ENCODE data around the gene KCTD7.
"Not testable (repeated sequence)": the region's sequence is repeated elsewhere in the genome, so short reads cannot be mapped to it uniquely, and the experiment has no call there.

The KCTD7 gene

GRCh38 chr7:66617295-66617694, 11.4 kb upstream of the KCTD7 start:
- no peak for DNase-seq (ENCODE audit: low read depth)

GRCh38 chr7:66619341-66619948, 9.2 kb upstream of the KCTD7 start:
- DNase-seq (ENCODE audit: low read depth) = not testable (repeated sequence)

DNA sequence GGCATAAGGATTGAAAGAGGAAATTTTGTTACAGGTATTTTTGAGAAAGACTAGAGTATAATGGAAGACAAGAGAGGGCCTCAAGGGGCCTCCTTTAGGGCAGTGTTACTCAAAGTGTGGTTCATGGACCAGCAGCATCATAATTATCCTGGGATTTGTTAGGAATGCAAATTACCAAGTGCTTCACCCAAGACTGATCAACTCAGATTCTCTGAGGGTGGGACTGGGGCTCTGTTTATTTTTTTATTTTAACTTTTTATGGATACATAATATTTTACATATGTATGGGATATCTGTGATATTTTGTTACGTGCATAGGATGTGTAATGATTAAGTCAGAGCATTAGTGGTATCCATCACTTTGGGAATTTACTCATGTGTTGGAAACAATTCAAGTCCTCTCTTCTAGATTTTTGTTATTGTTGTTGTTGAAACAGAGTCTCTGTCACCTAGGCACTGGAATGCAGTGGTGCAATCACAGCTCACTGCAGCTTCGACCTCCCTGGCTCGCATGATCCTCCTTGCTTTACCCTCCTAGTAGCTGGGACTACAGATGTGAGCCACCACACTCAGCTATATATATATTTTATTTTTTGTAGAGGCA, 2.2 kb upstream of the KCTD7 start:
- peak; percentile 47 for DNase-seq (ENCODE audit: low read depth)

- DNase-seq (ENCODE audit: low read depth) = no peak
These were observed 1.5 kb upstream of the KCTD7 start for GRCh38 chr7:66627151-66627681.

DNA sequence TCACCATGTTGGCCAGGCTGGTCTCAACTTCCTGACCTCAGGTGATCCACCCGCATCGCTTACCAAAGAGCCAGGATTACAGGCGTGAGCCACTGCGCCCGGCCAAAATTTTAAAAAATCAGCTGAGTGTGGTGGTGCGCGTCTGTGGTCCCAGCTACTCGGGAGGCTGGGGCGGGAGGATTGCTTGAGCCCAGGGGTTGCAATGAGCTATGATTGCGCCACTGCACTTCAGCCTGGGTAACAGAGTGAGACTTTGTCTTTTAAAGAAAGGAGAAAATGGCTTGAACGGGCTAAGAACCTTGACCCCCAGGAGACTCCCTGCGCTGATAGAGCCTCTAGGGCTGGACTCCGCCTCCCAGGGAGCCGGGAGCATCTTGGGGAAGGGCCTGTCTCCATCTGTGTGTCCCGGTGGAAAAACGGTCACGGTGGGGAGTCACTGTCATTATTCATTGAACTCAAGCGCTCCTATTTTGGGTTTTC, 760 bp upstream of the KCTD7 start:
- no peak for DNase-seq (ENCODE audit: low read depth)

DNA sequence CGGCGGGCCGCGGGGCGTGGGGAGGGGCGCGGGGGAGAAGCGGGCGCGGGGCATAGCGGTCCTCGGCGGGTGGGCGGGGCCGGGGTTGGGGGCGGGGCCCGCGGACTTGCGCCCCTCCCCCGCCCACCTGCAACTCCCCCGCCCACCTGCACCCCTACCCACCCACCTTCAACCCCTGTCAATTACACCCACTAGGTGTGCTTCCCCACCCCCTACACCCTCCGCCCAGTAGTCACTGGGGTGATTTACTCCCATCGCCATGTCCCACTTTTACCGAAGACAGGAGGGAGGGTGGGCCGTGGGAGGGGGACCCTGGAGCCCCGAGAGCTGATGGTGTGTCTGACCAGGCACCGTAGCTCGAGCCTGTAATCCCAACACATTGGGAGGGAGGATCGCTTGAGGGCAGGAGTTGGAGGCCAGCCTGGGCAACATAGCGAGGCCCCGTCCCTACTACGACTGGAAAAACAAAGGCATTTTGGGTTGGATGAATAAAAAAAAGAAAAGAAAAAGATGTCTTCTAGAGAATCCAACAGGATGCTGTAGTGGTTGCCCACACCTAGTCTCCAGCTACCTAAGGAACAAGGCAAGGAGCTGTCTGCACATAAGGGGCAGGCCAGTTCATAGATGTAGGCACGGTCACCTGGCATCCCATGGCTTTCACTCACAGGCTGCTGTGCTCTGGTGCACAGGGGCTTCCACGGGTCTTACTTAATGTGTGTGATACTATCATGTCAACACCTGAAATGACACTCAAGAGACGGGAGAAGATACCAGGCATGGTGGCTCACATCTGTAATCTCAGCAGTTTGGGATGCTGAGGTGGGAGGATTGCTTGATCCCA, 761 bp downstream of the KCTD7 start:
- DNase-seq (ENCODE audit: low read depth) = no peak

- no peak for DNase-seq (ENCODE audit: low read depth)
These were observed 1.9 kb downstream of the KCTD7 start for GRCh38 chr7:66630531-66630930.

- DNase-seq (ENCODE audit: low read depth) = no peak
These were observed 2.8 kb downstream of the KCTD7 start for GRCh38 chr7:66631471-66631870.

DNA sequence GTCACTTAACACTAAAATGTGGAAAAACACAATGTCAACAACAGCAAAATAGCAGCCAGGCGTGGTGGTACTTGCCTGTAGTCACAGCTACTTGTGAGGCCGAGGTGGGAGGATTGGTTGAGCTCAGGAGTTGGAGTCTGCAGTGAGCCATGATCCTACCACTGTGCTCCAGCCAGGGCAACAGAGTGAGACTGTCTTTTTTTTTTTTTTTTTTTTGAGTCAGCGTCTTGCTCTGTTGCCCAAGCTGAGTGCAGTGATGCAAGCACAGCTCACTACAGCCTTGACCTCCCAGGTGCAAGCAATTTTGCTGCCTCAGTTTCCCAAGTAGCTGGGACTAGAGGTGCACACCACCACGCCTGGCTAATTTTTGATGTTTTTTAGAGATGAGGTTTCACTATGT, 6.1 kb downstream of the KCTD7 start:
- DNase-seq (ENCODE audit: low read depth) = no peak

DNA sequence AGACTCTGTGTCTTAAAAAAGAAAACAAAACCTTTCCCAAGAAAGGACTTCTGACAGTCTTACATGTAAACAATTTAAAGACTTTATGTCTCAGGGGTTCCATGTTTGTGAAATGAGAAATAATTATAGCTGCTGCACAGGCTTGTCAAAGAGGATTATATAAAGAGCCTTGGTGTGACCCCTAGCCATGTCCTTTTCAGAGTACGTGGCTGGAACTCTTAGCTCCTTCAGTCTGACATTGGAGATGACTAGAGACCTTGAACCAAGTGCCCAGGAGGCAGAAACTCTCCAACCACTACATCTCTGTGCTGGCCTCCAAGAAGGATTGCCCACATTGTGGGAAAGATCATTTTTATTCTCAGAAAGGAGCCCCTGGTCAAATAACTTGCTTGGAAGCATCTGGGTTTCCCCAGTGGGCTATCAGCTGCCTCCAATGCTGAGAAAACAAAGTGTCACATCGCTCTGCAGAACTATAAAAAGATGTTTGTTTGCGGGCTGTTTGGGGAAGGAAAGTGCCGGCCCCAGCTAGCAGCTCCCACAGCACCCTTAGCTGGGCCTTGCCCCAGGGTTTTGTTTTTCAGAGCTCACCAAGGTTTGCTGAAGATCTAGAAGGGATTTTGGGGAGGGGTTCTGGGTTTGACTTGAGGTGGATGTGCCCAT, 6.8 kb downstream of the KCTD7 start:
- not testable (repeated sequence) for DNase-seq (ENCODE audit: low read depth)

- peak; percentile 35 for DNase-seq (ENCODE audit: low read depth)
These were observed 7.4 kb downstream of the KCTD7 start for GRCh38 chr7:66635982-66636546.

DNA sequence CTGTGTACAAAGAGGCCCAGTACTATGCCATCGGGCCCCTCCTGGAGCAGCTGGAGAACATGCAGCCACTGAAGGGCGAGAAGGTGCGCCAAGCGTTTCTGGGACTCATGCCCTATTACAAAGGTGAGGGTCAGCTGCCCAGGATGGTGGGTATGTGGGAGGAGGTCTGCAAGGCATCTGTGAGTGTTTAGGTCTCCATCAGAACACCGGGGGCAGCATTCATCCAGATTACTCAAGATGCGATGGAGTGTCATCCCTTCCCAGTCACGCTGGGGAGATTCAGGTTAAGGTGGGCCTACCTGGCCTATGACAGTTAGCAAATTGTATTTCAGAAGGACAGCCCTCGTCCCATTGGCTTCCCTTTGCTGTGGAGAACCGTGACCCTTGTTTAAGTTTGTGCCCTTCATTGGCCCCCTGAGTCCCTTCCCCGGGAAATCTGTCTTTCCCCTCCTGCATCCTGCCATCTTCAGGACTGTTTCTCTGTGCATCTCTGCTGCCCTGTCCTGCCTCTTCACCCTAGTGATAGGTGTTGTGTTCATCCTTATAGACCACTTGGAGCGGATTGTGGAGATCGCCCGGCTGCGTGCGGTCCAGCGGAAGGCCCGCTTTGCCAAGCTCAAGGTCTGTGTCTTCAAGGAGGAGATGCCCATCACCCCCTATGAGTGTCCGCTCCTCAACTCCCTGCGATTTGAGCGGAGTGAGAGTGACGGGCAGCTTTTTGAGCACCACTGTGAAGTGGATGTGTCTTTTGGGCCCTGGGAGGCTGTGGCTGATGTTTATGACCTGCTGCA, 9.8 kb downstream of the KCTD7 start:
- no peak for DNase-seq (ENCODE audit: low read depth)

DNA sequence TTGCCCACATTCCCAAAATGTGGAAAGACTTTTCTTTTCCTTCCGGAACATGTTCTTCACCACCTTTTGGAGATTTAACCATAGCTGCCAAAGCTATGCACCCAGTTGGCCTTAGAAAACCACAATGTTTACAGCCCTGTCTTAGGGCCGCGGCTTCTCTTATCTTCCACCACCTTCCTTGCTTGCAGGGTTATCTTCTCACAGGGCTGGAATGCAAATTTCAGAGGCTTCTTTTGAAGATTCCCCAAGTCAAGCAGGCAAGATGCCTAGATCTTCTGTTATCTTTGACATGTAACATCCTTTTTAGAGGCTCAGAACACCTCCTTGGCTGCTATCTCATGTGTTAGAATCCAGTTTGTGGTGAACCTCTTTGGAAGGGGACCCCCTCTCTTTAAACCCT, 11.1 kb downstream of the KCTD7 start:
- no peak for DNase-seq (ENCODE audit: low read depth)

DNA sequence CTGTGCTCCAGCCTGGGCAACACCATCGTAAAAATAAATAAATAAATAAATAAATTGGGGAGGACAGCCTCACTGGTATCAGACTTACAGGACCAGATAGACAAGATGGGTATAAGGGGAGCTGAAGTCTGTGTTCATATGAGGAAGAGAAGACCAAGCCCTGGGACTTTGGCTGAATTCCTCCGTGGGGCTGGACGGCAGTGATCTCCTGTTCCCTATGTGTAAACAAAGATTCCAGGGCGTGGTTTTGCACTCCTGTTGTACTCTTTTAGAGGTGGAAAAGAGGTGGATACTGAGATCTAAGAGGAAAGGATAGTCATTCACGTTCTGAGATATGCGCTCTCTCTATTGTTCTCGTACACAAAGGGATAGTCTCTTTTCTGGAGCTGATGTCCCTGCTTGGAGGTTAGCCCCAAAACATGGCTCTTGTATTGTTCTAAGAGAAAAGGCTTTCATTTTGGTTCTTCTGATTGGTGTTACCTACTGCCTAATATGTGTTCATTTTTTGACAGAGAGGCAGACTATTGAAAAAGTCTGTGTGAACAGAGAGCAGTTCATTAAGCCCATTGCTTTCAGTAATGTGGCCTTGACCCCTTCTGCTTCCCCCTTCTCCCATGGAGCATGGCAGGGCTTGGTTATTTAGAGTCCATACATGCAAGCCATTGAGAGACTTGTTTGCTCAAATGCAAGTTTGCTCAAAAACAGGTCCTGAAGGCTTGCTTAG, 12.3 kb downstream of the KCTD7 start:
- no peak for DNase-seq (ENCODE audit: low read depth)

DNA sequence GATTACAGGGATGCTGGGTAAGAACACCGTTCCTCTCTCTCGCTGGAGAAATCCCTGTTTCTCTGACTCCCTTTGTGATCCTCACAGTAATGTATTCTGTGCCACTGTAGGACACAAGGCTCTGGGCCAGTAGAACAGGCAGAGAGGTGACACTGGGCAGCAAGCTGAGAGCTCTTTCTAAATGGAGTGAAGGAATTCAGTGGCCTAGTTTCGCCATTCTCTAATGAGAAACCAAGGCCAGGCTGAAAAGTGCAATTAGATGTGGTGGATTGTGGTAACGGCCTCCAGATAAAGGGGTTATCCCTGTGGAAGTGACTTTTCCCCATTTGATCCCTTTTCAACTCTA, 12.8 kb downstream of the KCTD7 start:
- no peak for DNase-seq (ENCODE audit: low read depth)

DNA sequence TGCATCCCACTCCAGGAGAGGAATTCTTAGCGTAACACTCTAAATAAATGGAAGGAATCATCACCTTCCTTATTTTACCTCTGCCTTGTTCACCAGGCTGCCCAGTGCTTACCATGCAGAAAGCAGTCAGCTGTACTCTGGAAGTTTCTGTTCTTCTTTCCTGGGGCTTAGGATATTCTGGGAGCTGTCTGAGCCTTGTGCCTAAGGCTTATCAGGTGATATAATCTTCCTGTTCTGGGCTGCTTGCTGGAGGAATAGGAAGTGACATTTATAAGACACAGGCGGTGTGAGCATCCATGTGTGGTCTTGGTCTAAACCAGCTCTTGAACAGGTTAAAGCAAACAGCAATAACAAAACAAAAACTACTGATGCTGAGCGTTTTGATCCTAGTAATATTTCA, 13.5 kb downstream of the KCTD7 start:
- DNase-seq (ENCODE audit: low read depth) = no peak

DNA sequence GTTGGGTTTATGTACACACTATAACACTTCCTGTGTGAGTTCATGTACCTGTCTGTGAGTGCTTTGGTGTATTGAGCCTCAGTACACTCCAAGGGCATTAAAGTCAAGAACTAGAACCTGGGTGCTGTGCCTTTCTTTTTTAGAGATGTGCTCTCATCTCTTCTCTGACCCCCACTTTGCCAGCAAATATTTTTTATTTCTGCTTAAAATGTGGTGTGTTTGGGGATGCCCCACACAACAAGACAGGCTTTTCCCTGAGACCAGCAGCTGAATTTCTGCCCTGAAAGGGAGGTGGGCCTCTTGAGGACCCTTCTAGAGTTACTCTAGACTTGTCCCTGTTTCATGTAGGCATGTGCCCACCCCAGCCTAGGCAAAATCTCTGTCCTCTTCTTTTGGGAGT, 14.3 kb downstream of the KCTD7 start:
- no peak for DNase-seq (ENCODE audit: low read depth)

DNA sequence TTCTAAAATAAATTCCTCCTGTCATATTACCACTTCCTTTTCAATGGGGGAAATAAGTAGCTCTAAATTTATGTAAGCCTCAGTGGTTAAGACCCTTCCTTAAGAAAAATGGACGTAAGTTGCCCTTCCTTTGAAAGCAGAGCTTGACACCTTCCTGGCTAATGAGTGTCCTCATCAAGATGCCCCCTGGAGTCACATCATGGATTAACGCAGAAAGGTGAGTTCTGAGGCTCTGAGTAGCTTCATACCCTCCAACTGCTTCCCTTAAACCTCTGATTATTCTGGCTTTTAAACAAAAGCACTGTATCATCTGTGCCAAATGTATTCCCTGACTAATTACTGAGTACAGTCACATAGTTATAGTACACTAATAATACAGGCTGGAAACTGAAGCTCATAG, 14.7 kb downstream of the KCTD7 start:
- DNase-seq (ENCODE audit: low read depth) = no peak

GRCh38 chr7:66651026-66651425, 22.3 kb downstream of the KCTD7 start:
- DNase-seq (ENCODE audit: low read depth) = not testable (repeated sequence)

GRCh38 chr7:66653719-66654274, 25.1 kb downstream of the KCTD7 start:
- not testable (repeated sequence) for DNase-seq (ENCODE audit: low read depth)
